GM12892 (cell line): ENCODE data around the gene GYG1.

Experiments
- POLR2A ChIP-seq: IDR thresholded peaks from 2 replicates; pipeline ENCODE4 v1.6.1; 2011; ENCODE audit warnings: low read depth, low read length, control low read depth
- POLR2AphosphoS5 ChIP-seq: IDR thresholded peaks from 2 replicates; pipeline ENCODE4 v1.6.1; 2011; ENCODE audit warnings: low read depth, low read length, control low read depth
- TAF1 ChIP-seq: IDR thresholded peaks from 2 replicates; pipeline ENCODE4 v1.6.1; 2011; ENCODE audit warnings: low read depth, mild to moderate bottlenecking, control low read depth, low read length, borderline replicate concordance

- TF ChIP-seq POLR2A (no peak), TAF1 (no peak), POLR2AphosphoS5 (no peak)
These were observed 25.6 kb downstream of the GYG1 start for GRCh38 chr3:149016669-149017541.
